GM18511 (cell line): ENCODE data around the gene MICU1.
"Not testable (repeated sequence)": the region's sequence is repeated elsewhere in the genome, so short reads cannot be mapped to it uniquely, and the experiment has no call there.

Source experiments
- ATAC-seq: cut with Tn5 transposase; IDR thresholded peaks from one replicate; pipeline ENCODE4 v1.9.1; 2021; ENCODE audit warnings: mild to moderate bottlenecking, moderate library complexity; ENCODE audit not compliant: unreplicated experiment

The MICU1 gene

DNA sequence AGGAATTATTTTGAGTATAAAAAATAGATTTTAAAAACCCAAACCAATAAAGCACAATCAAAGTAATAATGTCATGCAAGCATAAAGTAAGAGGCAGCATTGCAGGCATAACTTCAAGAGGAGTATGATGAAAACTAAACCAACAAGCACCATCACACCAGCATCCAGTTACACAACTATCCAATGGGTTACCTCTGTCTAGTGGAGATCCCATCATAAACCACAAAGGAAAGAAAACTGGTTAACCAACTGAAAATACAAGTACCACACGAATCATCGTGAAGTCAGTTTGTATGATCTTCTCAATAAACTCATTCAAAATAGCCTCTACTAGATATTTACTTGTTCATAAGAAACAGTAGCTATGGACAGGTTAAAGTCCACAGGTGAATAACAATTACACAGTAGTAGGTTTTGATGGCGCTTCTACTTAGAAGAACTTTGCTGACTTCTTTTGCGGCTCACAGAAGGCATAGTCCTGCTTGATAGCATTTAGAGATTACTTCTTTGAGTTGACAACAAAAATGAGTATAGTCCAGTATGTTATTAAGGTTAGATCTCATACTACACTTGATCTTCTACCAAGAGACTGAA lies 116.6 kb downstream of the MICU1 start:
- ATAC-seq, result no peak

DNA sequence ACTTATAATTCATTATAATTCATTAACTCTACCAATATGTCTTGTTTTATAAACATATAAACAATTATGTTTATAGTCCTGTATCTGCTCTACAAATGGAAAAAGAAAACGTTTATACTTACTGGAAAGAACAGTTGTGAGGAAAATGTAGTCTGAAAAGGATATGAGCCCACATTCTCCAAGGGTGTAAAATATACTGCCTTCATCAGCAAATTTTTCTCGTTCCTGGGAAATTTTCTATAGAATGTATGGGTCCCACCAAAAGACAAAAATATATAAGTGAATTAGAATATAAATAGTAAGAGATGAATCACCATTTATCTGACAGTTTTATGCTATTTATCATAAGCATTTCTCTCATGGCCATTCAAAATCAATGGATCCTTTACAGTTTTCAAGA lies 117.8 kb downstream of the MICU1 start:
- ATAC-seq, result no peak

DNA sequence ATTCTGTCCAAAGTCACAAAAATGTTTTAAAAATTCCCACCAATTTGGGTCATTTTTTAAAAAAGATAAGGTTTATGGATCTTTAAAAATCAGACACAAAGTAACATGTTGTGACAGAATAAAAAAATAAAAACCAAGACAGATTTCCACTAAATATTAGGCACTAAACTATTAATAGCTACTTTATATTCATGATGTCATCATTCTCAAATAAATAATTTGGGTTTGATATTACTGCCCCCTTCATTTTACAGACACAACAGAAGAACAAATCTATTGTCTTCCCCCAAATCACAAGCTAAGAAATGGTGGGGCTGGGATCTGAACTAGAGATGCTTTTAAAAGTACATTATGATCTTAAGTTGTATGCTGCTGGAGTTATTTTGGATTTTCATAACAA lies 119.4 kb downstream of the MICU1 start:
- ATAC-seq, result no peak

DNA sequence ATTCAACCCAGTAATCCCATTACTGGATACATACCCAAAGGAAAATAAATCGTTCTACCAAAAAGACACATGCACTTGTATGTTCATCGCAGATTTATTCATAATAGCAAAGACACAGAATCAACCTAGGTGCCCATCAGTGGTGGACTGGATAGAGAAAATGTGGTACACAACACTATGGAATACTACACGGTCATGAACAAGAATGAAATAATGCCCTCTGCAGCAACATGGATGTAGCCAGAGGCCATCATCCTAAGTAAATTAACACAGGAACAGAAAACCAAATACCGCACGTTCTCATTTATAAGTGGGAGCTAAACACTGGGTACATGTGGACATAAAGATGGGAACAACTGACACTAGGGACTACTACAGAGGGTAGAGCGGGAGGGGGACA lies 120.4 kb downstream of the MICU1 start:
- no peak for ATAC-seq

DNA sequence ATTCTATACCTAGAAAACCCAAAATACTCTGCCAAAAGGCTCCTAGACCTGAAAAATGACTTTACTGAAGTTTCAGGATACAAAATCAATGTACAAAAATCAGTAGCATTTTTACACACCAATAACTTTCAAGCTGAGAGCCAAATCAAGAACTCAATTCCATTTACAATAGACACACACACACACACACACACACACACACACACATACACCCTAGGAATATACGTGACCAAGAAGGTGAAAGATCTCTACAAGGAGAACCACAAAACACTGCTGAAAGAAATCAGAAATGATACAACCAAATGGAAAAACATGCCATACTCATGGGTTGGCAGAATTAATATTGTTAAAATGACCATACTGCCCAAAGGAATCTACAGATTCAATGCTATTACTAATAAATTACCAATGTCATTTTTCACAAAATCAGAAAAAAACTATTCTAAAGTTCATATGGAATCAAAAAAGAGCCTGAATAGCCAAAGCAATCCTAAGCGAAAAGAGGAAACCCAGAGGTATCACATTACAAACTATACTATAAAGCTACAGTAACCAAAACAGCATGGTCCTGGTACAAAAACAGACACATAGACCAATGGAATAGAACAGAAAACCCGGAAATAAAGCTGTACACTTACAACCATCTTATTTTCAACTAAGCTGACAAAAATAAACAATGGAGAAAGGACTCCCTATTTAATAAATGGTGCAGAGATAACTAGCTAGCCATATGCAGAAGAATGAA lies 122.0 kb downstream of the MICU1 start:
- no peak for ATAC-seq

DNA sequence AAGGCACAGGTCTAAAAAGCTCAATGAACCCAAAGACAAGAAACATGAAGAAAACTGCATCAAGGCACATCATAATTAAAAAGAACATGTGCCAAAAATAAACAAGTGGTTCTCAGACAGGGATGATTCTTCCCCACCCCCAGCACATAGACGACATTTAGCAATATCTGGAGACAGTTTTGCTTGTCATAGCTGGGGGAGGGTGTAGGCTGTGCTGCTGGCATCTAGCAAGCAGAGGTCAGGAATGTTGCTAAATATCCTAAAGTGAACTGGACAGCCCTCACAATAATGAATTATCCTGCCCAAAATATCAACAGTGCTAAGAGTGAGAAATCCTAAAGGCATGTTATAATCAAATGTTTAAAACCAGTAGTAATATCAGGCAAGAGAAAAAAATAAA lies 122.6 kb downstream of the MICU1 start:
- no peak for ATAC-seq

DNA sequence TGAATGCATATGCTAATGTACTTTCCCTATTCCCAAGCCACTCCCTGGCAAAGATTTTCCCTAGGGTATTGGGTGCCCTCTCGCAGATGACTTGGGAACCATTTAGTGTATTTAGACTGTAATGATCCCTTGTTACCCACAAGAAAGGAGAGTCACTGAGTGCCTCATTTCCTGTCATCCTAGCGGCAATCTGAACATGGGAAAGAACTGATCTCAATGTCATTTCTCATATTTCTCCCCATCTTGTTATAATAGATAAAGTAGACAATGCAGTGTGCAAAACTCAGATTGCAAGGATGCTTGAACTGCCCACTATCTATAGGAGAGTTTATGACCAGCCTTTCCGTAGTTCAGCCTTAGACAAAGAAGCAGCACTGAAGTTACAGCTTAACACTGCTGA lies 123.3 kb downstream of the MICU1 start:
- no peak for ATAC-seq

DNA sequence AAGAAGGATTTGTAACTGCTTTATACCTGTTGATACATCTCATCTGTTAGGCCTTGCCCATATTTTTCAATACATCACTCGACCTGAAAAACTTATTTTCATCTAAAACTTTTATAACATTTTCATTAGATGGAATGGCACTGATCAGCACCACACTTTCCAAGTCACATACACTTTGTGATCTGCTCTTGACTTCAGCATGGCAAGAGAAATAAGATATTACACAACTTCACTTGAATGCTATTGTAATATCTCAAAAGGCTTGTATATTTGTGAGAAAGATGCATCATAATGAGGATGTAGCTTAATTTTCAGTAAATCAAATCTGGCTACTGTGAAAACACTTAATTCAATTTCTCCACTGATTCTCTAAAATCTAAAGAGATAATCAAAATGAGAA lies 126.2 kb downstream of the MICU1 start:
- no peak for ATAC-seq

DNA sequence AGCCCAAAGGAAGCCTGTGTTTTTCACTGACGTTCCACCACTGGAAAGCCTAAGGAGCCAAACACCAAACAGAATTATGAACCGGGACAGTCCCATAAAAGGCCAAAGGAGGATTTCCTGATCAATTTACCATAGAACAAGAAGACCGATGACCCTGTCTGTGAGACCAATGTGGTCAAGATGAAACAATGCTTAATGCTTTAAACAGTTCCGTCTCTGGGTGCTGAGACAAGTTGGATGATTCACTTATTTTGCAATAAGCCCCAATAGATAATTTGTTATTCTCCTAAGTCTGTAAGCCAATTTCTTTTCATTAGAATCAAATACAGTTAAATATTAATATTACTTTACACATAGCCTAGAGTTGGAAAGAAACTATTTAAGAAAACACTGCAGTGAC lies 134.9 kb downstream of the MICU1 start:
- no peak for ATAC-seq

DNA sequence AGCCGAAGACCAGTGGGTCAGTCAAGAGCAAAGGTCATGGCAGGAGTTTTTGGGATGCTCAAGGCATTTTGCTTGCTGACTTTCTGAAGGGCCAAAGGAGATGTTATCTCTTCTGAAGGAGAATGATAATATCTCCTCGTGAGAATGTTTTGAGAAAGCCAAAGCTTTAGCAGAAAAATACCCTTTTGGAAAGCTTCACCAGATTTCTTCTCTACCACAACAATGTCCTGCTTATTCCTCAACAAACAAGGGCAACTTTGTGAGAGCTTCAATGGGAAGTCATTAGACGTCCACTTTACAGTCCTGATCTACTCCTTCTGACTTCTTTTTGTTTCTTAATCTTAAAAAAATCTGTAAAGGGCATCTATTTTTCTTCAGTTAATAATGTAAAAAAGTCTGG lies 138.4 kb downstream of the MICU1 start:
- no peak for ATAC-seq

DNA sequence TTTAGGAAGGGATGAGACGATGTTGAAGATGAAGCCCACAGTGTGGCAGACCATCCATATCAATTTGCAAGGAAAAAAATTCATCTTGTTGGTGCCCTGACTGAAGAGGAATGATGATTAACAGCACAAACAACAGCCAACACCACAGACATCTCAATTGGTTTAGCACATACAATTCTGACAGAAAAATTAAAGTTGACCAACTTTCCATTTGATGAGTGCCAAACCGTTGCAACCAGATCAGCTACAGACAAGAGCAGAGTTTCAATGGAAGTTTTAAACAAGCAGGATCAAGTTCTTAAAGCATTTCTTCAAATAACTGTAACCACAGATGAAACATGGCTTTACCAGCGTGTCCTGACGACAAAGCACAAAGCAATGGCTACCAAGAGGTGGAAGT lies 138.8 kb downstream of the MICU1 start:
- no peak for ATAC-seq

DNA sequence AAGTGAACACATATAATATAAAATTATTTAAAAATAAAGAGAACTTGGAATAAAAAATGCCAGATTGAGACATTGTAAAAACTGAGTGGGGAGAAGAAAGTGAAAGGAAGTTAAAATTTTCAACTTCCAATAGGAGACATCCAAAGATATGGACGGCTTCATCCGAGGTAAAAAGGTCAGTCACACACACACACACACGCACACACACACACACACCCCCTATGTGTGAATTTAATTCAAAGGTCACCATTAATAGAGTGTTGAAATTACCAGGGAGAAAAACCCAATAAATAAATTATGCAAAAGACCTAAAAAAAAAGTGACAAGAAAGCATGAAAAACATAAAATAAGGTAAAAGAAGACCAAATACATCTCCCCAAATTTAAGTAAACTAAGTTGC lies 140.2 kb downstream of the MICU1 start:
- no peak for ATAC-seq

DNA sequence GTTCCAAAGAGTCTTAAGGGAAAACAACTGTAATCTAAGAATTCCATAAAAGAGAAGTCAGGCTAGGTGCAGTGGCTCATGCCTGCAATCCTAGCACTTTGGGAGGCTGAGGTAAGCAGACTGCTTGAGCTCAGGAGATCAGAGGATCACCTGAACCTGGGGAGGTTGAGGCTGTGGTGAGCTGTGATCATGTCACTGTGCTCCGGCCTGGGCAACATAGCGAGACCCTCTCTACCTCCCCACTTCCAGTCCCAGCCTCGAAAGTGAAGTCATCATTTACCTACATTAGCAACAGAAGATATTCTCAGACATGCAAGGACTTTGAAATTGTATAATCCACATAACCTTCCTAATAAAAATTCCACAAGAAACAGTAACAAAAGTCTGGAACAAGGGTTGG lies 141.4 kb downstream of the MICU1 start:
- no peak for ATAC-seq

DNA sequence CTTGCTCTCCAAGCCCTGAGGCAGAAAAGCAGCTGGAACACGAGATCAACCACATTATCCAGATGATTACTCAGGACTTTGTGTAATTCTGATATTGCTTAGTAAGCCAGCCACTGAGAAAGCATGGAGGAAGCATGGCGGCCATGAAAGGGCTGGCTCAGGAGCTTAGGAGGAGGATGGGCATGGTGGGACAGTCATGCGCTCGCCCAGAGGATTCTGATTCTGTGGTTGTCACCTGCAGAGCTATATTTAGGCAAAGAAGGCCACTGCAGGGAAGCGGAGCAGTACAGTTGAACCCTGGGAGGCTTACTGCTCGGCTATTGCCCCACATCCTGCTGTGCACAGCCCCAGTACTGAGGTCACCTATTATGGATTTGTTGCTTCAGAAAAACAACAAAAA lies 142.4 kb downstream of the MICU1 start:
- ATAC-seq, result no peak

DNA sequence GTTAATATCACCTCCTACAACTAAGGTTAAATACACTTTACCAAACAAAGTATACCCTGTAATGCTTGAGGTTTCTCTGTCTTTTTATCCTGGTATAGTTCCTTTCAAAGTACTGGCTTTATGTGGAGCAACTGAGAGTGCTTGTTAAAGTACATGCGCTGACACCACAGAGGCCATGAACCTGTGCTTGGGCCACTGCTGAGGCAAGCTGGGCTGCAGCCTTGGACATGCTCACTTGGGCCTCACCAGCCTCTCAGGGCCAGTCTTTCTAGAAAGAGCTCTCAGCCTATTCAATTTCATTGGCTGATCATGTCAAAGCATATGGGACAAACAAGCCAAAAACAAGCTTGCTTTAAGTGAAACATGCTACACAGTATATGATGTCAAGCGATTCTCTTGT lies 145.0 kb downstream of the MICU1 start:
- ATAC-seq, result no peak

DNA sequence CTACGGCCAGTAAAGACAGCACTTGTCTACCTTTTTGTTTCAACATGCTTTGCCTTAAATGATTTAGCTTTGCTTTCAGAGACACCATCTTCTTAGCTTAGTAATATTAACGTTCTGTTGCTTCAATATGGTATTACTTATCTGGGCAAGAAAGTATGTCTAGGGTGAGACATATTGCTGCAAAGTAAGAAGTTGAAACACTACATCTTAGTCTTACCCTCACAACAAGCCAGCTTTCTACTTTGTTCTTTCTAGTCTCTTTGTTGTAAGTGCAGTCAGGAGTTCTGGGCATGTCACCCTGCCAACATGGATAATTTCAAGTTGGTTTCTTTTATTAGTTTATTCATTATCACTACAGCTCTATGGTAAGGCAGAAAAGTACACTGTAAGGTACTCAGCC lies 148.4 kb downstream of the MICU1 start:
- no peak for ATAC-seq

DNA sequence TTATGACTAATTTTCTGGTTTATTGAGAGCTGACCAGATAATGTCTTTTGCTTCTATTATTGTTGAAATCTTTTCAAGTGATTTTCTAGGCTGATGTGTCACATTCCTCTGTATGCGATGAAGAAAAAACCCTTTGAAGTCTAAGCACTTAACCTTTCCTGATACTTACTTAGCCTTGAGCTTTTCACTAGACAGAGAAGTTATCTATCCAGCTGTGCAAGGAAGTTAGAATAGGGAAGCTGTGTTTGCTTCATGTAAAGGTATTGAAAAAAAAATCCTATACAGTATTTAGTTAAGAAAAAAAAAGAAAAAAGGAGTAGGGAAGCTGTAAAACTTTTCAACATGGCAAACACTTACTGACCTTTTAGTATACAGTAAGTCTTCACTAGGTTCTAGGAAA lies 153.6 kb downstream of the MICU1 start:
- ATAC-seq, result no peak

DNA sequence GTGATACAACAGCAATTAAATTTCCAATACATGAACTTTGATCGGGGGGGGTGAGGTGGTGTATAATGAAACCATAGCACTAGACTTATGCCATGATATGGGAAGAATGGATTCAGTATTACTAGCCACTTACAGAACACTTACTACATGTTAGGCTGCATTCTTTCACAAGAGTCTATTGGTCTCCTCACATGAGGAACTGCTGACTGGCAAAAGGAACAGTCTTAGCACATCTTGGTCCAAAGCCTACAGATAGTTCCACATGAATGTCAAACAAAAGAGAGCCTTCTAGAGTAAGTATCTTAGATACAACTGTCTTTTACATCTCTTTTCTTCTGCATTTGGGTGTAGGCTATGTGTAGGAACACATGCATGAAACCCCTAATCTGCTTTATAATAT lies 155.2 kb downstream of the MICU1 start:
- ATAC-seq, result no peak

DNA sequence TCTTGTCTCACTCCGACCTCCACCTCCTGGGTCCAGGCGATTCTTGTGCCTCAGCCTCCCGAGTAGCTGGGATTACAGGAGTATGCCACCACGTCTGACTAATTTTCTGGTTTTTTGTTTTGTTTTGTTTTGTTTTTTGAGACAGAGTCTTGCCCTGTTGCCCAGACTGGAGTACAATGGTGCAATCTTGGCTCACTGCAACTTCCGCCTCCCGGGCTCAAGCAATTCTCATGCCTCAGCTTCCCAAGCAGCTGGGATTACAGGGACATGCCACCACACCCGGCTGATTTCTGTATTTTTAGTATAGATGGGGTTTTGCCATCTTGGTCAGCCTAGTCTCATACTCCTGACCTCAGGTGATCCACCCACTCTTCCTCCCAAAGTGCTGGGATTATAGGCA lies 158.8 kb downstream of the MICU1 start:
- ATAC-seq, result not testable (repeated sequence)

DNA sequence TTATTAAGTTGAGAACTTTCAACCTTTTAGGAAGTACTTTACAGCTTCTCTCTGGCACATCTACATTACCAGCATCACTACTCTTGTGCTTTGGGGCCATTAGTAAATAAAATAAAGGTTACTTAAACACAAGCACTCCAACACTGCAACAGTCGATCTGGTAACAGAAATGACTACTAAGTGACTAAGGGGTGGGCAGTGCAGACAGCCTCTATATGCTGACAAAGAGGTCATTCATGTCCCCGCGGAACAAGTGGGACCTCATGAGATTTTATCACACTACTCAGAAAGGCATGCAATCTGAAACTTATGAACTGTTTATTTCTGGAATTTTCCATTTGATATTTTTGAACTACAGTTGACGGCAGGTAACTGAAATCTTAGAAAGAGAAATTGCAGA lies 159.9 kb downstream of the MICU1 start:
- no peak for ATAC-seq

DNA sequence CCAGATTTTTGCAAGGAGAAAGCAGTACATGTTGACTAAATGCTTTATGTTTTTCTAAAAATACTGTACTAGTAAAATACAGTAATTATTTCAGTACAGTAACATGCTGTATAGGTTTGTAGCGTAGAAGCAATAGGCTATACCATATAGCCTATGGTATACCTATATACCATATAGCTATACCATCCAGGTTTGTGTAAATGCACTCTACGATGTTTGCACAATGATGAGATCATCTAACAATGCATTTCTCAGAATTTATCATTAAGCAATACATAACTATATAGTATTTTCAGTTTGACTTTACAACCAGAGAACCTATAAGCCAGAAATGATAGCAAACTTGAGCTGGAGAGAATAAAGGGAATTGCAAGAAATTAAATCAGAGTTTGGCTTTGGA lies 161.4 kb downstream of the MICU1 start:
- ATAC-seq, result no peak

DNA sequence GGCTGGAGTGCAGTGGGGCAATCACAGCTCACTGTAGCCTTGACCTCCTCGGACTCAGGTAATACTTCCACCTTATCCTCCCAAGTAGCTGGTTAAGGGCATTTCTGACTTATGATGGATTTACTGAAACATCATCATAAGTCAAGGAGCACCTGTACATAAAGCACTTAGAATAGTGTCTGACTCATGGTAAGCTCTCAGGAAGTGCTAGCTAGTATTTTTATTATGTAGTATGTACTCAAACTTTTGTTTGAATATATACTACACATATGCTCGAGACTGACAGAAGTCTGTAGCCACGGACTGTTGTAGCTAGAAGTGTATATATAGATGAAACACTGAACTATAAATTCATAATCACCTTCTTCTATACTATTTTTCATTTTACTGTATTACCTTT lies 163.6 kb downstream of the MICU1 start:
- ATAC-seq, result no peak

DNA sequence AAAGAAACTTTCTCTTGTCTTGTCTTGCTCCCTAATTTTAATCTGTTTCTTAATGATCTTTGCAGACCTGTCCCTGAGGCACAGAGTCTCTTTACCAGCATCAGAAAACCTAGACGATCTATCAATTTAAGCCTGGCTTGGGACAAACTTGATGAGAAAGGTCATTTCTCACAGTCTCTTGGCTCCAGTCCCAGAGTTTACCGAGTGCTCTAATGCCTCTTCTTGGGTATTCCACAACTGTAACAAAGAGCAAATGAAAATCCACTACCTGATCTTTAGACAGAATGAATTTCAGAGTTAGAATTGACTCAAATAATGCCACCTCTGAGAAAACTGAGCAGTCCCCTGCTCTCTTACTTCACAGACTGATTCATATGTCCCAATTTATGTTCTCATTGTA lies 164.8 kb downstream of the MICU1 start:
- no peak for ATAC-seq
